Stimulated activated CD8-positive, alpha-beta memory T cell treated with anti-CD3 and anti-CD28 coated beads, Interleukin-15, amount 100 ng/mL, for 1 hour (primary cell): ENCODE measurements around the gene FAM111B.
A peak's percentile ranks its signal among the peaks of the same experiment; 100 is the strongest.
"Not testable (repeated sequence)": the region's sequence is repeated elsewhere in the genome, so short reads cannot be mapped to it uniquely, and the experiment has no call there.

Experiments used
- DNase-seq: peaks from one replicate; pipeline ENCODE4 v3.0.0-alpha.2; 2020; ENCODE audit warnings: low read depth

FAM111B gene

DNA sequence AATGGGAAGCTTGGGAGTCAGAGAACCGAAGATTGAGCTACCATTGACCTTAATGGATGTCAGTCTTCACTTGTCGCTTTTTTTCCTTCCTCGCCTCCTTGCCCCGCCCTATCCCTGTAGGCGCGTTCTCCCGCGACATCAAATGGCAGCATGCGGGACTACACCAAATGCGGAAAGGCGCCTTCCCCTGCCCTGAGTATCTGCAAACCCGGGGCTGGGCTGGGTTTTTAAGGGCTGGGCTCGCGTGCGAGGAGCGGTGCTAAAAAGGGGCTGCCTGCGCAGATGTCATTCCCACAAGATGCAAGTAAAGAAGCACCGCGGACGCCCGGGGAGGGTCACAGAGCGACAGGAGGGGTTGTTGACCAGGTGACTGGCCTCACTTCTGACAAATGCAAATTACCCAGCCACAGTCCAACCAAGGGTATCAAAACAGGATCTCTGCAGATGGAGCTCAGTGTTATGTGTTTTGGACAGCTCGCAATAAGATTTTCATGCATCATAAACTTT is 4.7 kb upstream of the FAM111B start:
- DNase-seq: no peak

DNA sequence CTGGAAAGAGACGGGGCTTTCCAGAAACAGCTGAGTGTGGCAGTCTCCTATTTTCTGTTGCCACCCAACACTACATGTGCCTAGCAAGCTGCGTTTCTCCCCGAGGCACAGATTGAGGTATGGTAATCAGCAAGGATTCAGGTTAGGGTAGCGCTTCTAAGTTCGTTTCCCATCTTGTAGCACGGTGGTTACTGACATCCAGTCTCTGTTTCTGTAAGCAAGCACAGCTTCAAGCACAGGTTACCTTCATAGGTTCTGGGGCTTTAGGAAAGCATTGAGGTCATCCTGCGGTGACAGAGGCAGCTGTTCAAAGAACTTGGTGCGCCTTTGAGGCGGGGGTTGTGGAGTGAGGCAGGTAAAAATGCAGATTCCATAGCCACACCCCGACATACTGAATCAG is 684 bp downstream of the FAM111B start:
- DNase-seq: not testable (repeated sequence)

DNA sequence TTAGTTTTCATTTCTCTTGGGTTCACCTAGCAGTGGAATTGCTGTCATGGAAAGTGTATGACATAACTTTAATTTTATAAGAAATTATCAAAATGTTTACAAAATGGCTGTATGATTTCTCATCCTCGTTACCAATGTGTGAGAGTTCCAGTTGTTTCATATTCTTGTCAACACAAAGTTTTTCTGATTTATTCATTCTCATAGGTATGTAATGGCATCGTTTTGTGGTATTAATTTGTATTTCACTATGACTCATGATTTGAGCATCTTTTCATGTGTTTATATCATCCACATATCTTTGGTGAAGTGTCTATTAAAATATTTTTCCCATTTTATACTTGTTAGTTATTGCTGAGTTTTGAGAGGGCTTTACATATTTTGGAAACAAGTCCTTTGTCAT is 5.5 kb downstream of the FAM111B start:
- DNase-seq: no peak

DNA sequence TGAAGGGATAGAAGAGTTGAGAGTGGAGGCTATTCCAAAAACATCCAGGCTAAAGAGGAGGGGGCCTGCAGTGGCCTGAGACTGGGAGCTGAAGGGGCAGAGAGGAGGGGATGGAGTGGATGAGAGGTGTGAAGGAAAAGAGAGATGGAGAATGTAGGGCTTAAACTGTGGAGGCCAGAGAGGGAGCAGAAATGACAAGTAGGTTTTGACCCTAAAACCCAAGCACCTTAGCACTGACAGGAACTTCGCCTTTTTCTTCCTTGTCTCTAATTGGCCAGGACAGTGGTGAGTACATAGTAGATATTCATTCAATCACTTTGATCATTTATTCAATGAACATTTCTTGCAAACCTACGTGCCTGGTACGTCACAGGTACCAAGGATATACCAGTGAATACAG is 7.3 kb downstream of the FAM111B start:
- no peak for DNase-seq

DNA sequence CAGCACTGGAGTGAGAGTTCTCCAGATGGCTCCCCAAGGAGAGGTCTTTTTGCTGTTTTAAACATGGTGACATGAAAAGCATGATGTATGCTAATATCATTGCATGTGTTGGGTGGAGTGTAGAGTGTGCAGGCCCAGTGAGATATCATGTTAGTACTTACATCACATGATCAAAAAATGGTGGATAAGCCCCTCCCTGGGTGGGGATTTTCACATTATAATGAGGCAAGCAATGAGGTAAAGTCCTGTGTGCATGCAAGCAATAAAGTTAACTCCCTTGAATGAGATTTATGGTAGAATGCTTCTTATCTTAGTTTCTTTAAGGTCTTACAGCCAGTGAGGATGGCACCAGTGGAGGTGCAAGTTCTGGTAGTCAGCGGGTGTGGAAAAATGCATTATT is 8.5 kb downstream of the FAM111B start:
- DNase-seq: no peak

DNA sequence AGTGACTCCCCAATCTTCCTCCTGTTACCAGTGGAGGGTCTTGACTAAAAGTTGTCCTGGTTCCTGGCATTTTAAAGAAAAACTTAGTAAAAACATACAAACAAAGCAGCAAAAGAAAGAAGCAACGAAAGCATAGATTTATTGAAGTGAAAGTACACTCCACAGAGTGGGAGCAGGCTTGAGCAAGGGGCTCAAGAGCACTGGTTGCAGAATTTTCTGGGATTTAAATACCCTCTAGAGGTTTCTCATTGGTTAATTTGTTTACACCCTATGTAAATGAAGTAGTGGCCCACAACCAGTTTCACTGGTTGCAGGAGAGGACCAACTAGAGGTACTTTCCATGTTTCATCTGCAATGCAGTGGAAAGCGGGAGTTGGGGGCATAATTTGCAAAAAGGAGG is 10.7 kb downstream of the FAM111B start:
- DNase-seq: no peak

DNA sequence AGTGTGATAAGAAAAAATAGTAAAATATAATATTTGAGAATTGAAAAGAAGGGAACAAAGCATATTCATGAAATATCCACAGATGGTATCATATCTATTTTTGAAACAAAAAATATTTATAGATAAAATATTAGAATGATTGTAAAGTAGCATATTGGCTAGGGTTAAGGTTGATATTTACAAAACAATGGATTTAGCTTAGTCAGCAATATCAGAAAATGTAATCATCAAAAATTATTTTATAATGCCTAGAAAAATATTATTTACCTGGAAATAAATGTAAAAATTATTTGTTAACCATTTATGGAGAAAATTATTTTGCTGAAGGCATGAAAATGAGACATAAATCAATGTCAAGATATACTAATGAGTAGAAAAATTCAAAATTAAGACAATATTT is 12.8 kb downstream of the FAM111B start:
- no peak for DNase-seq

DNA sequence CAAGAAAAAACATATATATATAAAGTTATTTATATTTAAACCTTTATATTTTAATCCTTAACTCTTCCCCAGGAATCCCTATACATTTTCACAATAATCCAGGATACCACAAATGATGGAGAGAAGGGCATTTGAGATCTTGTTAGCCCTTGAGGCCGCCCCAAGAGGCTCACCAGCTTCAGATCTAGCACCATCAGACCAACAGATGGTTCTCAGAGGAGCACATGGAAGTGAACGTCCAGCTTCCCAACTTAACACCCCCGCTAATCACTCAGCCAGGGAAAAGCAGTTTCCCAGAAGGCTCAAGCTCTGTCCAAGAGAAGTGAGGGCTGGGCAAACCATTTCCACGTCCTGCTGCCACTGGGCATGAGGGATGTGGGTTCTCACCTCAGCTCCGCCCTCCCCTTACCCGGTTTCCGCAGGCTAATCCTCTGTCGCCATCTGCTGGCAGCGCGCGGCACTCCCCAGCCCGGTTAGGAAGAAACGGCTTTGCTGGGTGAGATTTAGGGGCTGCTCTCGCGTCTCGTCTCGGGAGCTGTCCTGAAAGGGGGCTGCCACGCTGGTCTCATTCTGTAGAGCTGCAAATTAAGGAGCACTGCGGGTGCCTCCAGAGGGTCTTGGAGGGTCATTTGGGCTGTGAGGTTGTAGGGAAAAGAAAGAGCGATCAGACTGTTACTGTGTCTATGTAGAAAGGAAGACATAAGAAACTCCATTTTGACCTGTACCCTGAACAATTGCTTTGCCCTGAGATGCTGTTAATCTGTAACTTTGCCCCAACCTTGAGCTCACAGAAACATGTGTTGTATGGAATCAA is 28.8 kb downstream of the FAM111B start:
- peak; percentile 88 for DNase-seq

DNA sequence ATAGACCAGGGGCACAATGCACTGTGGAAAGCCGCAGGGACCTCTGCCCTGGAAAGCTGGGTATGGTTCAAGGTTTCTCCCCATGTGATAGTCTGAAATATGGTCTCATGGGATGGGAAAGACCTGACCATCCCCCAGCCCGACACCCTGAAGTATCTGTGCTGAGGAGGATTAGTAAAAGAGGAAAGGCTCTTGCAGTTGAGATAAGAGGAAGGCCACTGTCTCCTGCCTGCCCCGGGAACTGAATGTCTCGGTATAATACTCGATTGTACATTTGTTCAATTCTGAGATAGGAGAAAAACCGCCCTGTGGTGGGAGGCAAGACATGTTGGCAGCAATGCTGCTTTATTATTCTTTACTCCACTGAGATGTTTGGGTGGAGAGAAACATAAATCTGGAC is 29.5 kb downstream of the FAM111B start:
- DNase-seq: not testable (repeated sequence)

DNA sequence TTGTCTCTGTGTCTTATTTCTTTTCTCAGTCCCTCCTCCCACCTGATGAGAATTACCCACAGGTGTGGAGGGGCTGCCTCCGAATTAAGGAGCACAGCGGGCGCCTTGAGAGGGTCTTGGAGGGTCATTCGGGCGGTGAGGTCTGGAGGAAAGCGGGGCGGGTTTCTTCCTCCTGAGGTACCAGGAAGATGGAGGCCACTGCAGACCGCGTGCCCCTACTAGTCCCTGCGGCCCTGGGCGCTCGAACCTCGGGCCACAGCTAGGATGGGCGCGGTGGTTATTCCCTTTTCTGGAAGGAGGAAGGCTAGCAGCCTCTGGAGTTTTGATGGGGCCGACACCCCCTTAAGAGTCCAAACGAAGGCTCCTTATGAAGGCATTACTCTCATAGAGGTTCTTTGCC is 30.2 kb downstream of the FAM111B start:
- no peak for DNase-seq

DNA sequence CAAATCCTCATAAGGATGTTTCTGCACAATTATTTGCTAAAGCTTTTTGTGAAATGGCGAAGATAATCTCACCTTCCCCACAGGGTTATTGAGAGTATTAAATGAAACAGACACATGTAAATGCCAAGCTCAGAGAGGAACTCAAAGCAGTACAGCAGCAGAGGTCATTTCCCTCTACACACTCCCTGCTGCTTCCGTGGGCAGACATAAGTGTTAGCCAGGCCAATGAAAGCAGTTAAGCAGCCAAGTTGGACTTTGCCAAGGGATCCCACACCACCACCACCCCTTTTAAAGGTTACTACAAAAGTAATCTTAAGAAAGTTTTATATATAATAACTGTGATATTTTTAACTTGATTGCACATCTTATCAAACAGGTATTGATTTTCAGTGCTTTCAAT is 31.6 kb downstream of the FAM111B start:
- no peak for DNase-seq

DNA sequence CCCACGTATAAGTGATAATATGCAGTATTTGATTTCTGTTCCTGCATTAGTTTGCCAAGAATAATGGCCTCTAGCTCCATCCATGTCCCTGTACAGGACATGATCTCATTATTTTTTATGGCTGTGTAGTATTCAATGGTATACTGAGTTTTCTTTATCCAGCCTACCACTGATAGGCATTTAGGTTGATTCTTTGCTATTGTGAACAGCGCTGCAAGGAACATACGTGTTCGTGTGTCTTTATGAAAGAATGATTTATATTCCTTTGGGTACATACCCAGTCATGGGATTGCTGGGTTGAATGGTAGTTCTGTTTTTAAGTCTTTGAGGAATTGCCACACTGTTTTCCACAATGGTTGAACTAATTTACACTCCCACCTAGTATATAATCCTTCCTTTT is 34.2 kb downstream of the FAM111B start:
- no peak for DNase-seq

DNA sequence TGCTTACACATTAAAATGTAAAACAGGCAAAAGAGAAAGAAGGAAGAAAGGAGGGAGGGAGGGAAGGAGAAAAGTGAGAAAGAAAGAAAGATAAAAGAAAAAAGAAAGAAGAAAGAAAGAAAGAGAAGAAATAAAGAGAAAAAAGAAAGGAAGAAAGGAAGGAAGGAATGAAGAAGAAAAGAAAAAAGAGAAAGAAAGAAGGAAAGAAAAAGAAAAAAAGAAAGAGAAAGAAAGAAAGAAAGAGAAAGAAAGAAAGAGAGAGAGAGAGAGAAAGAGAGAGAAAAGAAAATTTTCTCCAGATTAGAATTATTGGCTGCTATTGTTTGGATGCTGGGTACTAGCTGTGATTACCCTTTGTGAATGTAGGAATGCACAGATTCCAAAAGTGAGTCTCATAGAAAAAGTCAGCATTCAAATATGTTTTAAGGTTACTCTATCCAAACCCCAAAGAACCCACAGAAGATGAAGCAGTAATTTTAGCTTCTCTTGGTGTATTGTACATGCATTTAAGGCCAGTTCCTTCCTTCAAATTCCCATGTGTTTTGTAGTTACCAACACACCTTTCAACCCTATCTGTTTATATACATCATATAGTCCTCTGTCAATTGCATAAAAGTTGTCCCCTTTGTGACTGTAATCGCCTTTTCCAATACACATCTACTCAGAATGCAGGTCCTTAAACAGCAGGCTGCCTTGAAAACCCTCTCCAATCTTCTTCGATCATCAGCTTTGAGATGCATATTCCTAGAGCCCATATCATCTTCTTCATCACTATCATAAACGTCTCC is 34.8 kb downstream of the FAM111B start:
- no peak for DNase-seq

DNA sequence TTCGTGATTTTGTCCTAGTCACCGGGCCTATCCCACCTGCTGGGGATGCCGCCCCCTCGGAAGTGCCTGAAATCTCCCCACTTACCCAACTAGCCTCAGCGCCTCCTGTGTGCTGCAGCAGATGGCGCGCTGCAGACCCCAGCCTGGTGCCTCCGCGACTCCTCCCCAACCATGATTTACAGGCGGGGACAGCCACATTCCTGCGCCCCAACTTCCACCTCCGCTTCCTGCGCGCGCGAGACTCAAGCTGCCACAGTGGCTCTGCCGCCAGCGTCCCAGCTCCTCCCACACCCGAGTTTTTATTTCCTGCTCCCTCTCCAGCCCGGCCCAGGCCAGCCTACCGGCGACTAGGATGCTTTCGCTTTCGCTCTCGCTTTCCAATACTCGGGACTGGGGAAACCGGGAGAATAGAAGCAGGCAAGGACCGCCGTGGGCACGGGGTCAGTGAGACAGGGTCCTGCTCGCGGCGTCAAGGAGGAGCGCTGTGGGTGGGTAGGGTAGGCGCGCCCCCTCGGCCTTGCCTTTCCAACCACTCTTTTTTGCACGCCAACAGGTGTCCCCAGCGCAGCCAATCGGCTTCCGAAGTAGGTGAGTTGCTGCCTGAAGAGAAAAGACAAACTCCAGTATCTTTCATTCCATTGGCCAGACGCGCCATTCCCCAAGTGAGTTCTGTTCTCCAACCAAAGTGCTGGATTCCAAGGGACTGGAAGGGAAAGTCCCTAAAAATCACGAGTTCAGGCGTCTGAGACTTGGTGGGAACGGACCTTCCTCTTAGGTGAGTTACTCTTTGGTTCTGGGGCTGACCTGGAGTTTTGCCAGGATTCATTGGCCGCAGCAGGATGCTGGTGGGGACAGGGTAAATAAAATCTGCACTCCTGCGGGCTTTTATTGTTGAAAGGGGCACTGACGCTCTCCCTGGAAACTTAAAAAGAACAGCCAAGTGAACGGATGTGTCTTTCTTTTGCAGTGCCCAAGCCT is 35.8 kb downstream of the FAM111B start, which contains the start of gene FAM111A:
TSS of gene FAM111A (plus strand) at position 327 of the 978 bp plus-strand sequence. CDS start 6,017 bp downstream, outside the sequence.
- peak; percentile 64 for DNase-seq

DNA sequence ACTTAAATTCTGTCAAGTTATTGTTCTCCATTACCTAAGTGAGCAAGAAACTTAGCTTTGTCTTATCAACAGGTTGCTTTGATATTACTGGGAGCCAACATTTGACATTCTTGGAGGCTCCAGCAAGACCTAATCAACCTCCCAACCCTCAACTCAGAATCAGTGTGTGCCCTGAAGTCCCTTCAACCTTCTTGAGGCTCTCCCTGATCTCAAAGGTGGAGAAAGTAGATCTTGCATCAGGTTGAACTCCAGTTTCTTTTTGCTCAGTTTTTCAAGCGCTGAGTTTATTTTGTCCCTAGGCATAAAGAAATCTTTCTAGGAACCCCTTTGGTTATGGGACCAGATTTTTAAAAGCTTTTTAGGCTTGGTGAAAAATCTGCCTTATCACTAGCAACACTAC is 37.1 kb downstream of the FAM111B start:
- DNase-seq: no peak

DNA sequence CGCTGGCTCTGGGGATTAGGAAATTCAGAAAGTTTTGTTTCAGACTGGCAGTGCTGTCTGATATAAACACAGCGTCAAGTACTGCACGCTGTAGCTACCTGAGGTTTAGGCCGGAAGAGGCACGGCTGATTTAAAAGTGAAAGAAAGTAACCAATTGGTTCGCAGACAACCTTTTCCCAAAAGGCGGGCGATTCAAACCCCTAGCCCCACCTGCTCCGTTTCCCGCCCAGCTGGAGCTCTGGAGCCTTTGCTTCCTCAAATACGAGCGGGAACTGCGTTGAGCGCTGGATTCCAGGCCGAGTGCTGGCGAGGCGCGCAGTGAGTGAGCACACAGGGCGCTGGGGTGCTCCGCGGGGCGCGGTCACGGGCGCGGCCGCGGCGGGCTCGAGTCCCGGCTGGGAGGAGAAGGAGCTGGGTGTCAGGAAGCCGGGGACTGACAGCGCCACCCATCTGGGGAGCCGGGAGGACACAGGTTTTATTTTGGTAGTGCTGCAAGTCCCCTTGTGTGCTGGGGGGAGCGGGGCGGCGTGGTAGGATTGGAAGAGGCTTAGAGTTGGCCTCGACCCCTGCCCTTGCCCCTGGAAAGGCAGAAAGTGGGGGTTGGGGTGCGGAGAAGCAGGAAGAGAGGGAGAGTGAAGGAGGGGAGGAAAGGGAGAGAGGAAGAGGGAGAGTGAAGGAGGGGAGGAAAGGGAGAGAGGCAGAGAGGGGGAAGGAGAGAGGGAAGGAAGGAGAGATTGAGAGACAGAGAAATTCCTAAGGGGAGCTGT is 37.7 kb downstream of the FAM111B start:
- peak; percentile 35 for DNase-seq

DNA sequence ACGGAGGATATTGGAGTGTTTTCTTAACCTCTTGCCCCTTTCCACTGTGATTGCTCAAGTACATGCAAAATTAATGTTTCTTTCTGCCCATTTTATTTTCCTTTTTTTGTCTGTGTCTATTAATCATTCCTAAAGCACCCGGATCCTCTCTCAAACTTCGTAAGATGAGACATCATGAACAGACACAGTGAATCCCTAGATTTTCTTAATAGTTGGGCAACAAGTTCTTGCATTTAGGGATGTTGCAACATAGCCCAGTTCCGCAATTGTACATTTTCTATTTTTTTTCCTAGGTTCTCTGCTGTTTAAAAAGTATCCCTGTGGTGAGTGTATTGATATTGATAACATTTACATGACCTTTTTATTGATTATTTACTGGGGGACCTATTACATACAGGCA is 38.5 kb downstream of the FAM111B start:
- DNase-seq: no peak

DNA sequence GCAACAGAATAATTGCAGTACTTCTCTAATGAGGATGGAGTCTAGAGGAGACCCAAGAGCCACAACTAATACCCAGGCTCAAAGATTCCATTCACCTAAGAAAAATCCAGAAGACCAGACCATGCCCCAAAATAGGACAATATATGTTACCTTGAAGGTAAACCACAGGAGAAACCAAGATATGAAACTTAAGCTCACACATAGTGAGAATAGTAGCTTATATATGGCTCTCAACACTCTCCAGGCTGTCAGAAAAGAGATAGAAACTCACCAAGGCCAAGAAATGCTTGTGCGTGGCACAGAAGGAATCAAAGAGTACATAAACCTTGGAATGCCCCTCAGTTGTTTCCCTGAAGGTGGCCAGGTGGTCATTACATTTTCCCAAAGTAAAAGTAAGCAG is 44.7 kb downstream of the FAM111B start:
- no peak for DNase-seq

DNA sequence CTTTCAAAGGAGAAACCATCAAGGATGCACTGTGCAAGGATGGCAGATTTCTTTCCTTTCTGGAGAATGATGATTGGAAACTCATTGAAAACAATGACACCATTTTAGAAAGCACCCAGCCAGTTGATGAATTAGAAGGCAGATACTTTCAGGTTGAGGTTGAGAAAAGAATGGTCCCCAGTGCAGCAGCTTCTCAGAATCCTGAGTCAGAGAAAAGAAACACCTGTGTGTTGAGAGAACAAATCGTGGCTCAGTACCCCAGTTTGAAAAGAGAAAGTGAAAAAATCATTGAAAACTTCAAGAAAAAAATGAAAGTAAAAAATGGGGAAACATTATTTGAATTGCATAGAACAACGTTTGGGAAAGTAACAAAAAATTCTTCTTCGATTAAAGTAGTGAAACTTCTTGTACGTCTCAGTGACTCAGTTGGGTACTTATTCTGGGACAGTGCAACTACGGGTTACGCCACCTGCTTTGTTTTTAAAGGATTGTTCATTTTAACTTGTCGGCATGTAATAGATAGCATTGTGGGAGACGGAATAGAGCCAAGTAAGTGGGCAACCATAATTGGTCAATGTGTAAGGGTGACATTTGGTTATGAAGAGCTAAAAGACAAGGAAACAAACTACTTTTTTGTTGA is 45.4 kb downstream of the FAM111B start:
- DNase-seq: no peak

DNA sequence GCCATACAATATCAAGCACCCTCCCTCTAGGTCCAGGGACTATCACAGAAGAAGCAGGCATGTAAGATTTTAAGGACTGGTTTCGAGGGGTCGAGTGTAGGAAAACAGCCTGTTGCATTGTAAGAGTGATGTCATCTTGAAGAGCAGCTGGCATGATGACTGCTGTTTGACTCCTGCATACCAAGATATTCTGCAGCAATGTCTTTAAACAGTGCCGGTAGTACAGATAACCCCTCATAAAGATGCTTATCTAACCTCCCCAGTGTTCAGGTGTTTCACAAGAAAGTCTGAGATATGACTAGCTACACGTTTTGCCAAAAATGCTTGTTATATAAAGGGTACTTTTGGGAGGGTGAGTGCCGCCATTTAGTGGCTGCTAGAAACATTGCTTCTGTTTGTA is 47.6 kb downstream of the FAM111B start:
- DNase-seq: no peak

DNA sequence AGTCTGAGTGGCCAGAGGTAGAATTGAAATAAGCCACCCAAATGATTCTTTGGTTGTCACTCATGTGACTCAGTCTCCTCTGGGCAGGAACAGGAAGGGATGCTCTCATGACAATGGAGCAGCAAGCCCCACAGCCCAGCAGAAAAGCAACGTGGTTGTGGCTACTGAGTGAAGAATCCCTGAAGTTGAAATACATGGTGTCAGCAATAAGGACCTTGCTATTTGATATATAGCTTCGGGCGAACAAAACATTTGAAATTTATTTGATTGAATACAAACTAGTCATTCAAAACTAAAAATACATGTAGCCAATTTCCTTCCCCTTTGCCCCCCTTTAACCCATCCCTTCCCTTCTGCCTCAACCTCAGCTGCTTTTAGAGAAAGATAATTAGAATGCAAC is 50.4 kb downstream of the FAM111B start:
- no peak for DNase-seq
